A172 (cell line): ENCODE data around the gene SLC2A11. TPM values are rescaled to one million over a fixed set of nuclear protein-coding genes. Genes with fewer than 3 reads are reported as not detected.
"Not testable (repeated sequence)": the region's sequence is repeated elsewhere in the genome, so short reads cannot be mapped to it uniquely, and the experiment has no call there.

ENCODE experiments used
- DNase-seq: peaks from one replicate; pipeline ENCODE4 v3.0.0-alpha.2; 2015; ENCODE audit warnings: low spot score
- total RNA-seq: library from RNA; depleted of rRNA; stranded (reverse); fragments of >200 nt; shearing (Covaris generic); gene quantifications from 2 replicates; pipeline ENCODE4 v1.2.3, GENCODE V29; 2014

The SLC2A11 gene
- total RNA-seq, 1 experiment from 2014 or later, result 6.8 TPM

DNA sequence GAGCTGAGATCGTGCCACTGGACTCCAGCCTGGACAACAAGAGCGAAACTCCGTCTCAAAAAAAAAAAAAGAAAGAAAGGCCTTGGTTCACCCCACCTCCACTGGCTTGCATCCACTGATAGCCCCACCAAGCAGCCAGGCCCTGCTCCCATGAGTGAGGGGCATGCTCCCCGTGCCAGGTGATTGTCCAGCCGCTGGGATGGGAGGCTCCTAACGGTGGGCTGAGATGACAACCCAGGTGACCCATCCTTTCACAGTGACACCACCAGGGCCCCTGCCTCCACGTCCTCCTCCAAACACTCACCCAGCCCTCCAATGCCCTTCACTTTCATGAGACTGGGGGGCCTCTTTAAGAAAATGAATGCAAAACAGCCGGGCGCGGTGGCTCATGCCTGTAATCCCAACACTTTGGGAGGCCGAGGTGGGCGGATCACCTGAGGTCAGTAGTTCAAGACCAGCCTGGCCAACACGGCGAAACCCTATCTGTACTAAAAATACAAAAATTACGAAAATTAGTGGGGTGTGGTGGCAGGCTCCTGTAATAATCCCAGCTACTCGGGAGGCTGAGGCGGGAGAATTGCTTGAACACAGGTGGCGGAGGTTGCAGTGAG is 10.3 kb upstream of the SLC2A11 start:
- DNase-seq, result no peak

DNA sequence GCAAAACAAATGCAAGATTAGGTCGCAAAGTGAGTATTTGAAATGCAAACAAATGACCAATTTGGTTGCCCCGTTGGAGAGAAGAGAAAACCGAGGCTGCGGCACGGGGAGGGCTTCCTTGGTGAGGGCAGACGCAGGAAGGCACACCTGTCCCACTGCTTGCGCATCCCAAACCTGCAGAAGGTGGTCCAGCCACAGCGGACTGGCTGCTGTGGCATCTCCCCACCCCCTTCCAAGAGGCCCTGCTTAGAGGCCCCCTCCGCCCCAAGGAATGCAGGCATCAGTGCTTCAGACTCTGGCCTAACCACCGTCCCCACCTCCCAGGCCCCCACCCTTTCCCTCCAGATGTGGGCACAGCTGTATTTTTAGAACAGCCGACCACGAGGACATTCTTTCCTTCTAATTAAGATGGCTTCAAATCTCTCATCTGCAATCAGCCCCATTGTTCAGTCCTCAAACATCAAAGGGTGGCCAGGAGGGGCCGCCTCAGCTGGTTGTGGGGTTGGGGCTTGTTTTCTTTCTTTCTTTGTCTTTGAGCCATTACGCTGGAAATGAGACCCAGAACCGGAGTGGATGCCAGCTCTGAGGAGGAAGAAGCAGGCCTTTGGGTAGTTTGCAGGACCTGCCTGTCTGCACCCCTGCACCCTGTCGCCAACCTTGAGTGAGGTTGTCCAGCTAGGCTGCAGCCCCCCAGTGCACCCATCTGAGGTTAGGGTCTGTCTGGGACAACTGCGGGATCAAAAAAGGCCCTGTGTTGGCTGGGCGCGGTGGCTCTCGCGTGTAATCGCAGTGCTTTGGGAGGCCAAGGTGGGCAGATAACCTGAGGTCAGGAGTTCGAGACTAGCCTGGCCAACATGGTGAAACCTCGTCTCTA is 9.4 kb upstream of the SLC2A11 start:
- no peak for DNase-seq

DNA sequence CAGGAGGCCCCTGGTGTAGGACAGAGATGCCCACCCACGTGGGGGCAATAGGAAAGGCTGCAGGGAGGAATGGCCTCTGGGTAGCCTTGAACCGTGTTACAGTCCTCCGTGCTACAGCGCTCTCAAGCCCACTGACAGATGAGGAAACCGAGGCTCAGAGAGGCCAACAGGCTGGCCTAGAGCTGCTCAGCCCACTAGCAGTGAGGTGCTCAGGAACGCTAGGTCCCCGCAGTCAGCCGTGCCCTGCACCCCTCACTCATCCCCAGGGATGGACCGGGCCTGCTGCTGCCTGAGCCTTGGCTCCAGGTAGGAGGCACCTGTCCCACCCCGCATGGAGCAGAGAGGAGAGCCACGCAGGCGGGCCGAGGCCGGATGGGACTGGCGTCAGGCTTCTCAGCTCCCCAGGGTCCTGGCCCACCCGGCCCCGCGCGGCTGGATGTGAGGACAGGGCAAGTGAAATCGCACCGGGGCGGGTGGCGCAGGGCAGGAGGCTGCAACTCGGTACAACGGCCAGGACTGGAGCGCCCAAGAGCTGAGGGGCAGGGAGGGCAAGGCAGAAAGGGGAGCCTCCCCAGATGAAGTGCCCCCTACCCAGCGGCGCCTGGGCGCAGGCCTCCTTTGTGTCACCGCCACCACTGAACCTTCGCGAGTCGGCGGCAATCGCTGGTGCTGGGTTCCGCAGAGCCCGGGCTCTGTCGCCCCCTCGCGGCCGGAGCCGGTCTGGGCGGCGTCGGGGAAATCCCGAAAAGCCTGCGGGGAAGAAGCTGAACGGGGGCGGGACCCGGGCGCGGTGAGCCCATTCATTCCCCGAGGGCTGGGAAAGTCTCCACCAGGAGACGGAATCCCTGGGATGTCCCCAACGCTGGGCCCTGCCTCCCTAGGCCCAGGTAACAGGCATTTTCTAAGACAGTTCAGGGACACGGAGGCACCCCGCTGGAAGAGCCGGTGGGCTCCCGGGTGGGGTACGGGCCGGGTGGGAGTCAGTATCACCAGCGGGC is 8.4 kb upstream of the SLC2A11 start:
- peak; percentile 40 for DNase-seq

DNA sequence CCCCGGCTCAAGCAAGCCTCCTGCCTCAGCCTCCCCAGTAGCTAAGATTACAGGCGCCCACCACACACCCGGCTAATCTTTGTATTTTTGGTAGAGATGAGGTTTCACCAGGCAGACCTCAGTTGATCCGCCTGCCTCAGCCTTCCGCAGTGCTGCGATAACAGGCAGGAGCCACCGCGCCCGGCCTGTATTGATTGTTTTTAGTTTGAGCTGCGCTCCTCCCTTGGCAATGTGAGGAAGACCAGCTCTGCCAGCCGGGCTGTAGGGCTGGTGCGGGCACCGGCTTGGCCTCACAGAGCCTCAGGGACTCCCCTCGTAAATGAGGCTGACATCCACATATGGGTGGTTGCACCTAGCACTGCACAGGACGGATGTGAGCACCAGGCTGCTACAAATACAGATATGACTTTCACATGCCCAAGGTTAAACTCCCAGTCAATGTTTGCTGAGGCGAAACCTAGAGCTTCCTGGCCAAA is 7.5 kb upstream of the SLC2A11 start:
- no peak for DNase-seq

DNA sequence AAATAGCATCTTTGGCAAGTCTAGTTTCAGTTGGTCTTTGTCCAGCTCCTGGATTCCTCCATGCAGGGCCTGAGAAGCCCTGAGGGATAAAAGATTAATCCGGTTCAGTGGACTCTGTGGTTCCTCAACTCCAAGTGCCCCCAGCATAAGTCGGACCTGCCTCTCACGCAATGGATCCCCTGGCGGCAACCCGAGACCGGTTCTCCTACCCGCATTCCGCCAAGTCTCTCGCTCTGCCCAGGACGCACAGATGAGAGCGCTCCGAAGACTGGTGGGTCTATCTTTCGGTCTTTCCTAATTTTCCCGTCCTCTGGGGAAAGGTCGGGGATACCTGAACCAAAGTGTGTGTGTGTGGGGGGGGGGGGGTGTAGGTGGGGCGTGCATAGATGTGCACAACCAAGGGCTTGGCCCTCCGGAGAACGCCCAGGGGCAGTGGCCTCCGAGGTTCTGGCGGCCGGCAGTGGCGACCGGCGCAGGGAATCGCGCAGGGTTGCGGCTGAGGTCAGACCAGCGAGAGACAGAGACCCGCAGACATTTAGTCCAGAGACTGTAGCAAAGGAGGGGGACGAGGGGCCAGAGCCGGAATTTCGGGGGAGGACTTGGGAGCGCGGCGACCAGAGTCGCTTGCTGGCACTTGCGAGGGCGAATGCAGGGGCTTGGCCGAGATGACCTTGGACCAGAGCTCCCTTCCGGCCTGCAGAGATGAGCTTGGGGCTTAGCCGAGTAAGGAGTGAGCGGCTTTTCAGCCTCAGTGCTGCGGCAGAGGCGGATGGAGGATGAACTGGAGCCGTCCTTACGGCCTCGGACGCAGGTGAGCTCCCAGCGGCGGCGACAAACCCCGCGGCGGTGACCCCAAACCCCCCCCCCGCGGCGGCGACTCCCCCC is 712 bp upstream of the SLC2A11 start:
- no peak for DNase-seq

DNA sequence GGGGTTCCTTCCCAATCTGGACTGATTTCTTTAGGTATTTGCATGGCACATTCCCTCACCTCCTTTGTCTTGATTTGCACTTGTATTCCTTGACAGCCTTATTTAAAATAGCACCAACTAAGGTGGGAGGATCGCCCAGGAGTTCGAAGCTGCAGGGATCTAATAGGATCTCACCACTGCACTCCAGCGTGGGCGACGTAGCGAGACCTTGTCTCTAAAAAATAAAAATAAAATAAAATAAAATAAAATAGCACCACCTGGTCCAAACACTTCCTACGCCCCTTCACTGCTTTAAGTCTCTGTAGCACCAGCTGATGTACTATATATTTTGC is 775 bp downstream of the SLC2A11 start:
- no peak for DNase-seq

DNA sequence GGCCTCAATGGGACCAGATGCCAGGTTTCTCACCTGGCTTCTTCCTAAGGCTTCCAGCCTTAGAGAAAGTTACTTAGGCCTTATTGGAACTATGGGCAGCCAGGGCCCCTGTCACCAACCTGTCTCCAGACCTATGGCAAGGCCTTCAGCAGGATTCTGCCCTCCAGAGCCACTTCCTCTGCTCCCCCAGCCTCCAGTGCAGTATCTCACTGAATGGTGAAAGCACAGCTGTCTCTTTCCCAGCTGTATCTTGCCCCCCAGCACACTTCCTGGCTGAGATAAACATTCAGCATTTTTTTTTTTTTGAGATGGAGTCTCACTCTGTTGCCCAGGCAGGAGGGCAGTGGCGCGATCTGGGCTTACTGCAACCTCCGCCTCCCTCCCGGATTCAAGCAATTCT is 1.5 kb downstream of the SLC2A11 start:
- no peak for DNase-seq

DNA sequence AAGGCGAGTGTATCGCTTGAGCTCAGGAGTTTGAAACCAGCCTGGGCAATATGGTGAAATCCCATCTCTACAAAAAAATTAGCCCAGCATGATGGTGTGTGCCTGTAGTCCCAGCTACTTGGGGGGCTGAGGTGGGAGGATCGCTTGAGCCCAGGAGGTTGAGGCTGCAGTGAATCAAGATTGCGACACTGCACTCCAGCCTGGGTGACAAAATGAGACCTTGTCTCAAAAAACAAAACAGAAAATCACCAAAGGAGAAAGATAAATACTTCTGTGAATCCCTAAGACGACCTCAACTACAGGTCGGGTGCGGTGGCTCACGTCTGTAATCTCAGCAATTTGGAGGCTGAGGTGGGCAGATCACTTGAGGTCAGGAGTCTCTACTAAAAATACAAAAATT is 2.5 kb downstream of the SLC2A11 start:
- DNase-seq, result not testable (repeated sequence)

DNA sequence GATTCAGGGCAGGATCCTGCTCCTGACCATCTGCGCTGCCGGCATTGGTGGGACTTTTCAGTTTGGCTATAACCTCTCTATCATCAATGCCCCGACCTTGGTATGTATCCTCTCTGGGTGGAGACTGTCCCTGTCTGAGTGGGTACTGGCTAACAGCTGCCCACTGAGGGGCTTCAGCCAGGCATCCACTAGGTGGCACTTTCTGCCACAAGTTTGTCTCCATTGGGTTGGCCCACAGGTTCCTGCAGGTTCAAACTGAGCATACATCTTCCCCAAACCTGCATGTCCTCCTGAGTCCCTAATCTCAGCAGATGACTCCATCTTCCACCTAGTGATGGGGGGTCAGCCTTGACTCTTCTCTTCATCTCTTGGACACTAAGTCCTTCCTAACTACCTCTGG is 4.4 kb downstream of the SLC2A11 start:
- DNase-seq, result no peak

DNA sequence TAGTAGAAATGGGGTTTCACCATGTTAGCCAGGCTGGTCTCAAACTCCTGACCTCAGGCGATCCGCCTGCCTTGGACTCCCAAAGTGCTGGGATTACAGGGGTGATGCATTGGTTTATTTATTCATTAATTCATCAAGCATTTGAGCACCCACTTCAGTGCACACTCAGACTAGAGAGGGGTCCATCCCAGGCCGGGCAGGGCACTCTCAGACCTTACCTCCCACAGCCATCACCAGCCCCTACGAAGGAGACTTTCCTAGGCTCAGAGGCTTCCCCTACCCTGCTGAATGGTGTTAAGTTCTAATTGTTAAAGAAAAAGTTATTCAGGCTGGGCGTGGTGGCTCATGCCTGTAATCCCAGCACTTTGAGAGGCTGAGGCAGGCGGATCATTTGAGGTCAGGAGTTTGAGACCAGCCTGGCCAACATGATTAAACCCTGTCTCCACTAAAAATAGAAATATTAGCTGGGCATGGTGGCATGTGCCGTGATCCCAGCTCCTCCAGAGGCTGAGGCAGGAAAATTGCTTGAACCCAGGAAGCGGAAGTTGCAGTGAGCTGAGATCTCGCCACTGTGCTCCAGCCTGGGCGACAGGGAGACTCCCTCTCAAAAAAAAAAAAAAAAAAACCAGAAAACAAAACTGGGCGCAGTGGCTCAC is 7.0 kb downstream of the SLC2A11 start:
- not testable (repeated sequence) for DNase-seq

DNA sequence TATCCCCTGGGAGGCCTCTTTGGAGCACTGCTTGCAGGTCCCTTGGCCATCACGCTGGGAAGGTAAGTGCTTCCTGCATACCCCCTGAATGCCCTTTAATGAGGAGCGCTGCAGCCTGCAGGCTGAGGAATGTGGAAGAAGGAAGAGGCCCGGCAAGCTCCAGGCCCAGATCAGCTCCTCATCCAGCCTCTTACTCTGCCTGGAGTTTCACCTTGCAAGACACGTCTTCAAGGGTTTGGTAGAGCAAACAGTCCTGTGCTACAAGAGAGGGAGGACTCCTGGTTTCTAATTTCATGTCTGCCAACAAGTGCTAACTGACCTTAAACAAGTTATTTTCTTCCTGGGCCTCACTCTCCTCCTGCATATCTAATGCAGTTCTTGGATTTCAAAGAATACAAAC is 10.9 kb downstream of the SLC2A11 start:
- no peak for DNase-seq

DNA sequence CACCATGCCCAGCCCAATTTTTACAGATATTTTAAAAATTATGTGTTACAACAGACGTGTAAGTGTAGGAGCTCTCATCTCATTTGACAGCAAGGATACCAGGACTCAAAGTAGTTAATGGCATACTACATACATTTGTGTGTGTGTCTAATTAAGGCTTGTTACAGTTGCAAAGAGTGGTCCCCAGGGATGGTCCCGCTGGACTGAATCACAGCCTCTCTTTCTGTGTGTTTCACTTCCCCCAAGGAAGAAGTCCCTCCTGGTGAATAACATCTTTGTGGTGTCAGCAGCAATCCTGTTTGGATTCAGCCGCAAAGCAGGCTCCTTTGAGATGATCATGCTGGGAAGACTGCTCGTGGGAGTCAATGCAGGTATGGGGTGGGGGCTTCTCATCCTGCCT is 17.2 kb downstream of the SLC2A11 start:
- DNase-seq, result no peak

DNA sequence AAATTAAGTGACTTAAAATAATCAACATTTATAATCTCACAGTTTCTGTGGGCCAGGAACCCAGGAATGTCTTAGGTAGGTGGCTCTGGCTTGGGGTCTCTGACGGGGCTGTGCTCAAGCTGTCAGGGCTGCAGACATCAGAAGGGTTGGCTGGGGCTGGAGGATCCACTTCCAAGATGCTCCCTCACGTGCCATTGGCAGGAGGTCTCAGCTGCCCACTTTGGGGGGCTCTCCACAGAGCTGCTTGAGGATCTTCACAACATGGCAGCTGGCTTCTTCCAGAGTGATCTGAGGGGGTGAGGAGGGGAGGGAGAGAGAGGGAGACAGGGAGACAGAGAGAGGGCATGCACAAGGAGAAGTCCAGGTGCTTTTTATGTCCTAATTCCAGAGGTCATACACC is 18.1 kb downstream of the SLC2A11 start:
- no peak for DNase-seq

DNA sequence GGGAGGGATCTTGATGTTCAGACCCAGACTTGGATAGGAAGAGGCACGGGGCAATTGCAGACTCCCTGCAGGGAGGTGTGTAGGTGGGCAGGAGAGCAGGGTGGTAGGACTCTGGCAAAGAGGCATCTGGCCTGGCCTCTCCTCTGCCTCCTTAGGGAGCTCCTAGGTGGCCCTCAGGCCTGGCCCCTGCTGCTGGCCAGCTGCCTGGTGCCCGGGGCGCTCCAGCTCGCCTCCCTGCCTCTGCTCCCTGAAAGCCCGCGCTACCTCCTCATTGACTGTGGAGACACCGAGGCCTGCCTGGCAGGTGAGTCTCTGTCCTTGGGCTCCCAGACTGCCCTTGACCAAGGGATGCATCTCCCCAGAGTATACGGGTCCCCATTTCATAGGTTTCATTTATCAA is 19.9 kb downstream of the SLC2A11 start:
- no peak for DNase-seq

DNA sequence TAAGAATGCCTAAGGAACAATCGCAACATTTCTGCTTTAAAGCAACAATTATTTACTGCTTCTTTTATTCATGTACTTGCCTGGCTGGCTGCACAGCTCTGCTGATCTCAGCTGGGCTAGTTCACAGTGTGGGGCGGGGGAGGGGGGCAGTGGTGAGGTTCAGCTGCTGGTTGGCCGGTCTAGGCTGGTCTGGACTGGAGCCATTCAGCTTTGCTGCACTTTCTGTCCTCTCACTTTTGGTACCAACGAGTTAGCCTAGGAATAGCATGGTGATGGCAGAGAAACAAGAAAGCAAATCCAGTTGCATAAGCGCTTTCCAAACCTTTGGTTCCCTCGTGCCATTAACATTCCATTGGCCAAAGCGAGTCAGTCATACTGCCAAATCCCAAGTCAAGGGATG is 20.5 kb downstream of the SLC2A11 start:
- DNase-seq, result no peak

DNA sequence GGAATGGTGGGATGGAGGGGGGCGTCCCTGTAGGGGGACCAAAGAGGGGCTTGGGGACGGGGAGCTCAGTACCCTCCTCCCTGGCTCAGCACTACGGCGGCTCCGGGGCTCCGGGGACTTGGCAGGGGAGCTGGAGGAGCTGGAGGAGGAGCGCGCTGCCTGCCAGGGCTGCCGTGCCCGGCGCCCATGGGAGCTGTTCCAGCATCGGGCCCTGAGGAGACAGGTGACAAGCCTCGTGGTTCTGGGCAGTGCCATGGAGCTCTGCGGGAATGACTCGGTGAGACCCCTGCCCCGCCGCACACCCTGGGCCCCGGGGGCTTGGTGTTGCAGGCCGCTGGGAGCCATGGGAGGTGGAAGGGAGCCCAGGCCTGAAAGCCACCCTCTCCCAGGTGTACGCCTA is 24.7 kb downstream of the SLC2A11 start:
- DNase-seq, result no peak

DNA sequence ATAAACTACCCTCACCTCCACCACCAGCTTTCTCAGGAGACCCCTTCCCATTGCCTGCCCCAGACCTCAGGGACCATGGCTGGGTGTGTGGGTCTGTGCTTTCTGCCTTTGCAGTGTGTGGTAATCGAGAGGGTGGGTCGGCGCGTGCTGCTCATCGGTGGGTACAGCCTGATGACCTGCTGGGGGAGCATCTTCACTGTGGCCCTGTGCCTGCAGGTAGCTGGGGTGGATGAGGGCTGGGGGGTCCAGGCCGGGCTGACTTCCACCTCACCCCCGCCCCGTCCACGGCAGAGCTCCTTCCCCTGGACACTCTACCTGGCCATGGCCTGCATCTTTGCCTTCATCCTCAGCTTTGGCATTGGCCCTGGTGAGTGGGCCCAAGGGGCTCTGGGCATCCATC is 26.0 kb downstream of the SLC2A11 start:
- DNase-seq, result no peak

DNA sequence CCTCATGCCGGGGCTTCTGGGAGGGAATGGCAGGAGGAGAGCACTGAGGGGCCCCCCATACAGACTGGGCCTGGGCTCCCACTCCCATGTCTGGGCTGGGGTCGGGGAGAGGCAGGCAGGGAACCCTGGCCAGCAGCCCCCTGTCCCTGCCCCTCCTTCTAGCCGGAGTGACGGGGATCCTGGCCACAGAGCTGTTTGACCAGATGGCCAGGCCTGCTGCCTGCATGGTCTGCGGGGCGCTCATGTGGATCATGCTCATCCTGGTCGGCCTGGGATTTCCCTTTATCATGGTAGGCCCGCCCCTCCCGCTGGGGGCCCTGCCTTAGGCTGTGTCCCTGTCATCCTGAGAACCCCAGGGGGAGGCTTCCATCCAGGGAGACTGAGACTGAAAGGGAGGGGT is 26.5 kb downstream of the SLC2A11 start:
- DNase-seq, result no peak

DNA sequence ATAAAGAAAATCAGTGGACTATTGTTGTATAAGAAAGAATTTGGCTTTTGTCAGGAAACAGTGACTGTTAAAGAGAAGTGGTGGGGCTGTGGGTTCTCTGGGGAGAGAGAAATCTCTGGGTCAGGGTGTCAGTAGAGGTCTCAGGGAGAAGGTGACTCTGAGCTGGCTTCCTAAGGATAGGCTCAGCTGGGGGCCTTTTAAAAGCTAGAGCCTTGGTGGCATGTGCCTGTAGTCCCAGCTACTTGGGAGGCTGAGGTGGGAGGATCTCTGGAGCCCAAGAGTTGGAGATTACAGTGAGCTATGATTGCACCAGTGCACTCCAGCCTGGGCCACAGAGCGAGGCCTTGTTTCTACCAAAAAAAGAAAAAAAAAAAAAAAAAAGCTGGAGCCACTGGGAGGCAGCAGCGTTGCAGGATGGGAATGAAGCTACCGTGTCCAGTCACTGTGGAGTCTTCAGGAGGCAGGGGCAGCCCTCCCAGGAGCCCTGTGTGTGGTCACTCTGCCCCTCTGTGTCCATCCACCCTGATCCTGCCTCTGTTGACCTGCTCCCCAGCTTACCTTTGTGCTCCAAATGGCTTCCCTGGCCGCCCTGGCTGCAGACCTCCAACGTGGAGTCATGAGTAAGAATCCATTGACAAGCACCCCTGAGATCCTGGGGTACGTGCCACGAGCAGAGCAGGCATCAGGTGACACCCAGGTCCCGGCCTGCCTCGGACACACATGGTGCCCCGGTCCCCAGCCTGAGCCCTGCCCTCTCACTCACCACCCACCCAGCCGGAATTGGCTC is 31.1 kb downstream of the SLC2A11 start:
- peak; percentile 17 for DNase-seq

DNA sequence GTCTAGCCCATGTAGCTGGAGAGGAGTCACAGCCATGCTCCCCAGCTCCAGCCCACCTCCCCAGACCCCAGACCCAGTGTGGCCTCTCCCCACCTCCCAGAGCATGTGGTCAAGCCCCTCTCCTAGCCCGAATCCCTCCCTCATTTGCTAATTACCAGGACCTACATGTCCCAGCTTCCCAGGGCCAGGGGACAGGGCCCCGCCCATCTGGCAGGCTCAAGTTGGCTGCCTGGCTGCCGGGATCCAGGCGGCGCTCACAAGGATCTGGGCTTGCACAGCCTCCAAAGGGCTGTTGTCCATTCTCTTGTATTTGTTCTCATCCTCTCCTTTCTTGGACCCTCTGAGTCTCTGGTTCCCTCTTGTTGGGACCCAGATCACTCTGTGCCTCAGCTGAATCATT is 31.9 kb downstream of the SLC2A11 start:
- DNase-seq, result no peak
